Islet precursor cell (in vitro differentiated cells): ENCODE data around the gene ZAP70.
"Not testable (repeated sequence)": the region's sequence is repeated elsewhere in the genome, so short reads cannot be mapped to it uniquely, and the experiment has no call there.

Source experiments
- DNase-seq: peaks from one replicate; pipeline ENCODE4 v3.0.0-alpha.2; 2018

Gene ZAP70

DNA sequence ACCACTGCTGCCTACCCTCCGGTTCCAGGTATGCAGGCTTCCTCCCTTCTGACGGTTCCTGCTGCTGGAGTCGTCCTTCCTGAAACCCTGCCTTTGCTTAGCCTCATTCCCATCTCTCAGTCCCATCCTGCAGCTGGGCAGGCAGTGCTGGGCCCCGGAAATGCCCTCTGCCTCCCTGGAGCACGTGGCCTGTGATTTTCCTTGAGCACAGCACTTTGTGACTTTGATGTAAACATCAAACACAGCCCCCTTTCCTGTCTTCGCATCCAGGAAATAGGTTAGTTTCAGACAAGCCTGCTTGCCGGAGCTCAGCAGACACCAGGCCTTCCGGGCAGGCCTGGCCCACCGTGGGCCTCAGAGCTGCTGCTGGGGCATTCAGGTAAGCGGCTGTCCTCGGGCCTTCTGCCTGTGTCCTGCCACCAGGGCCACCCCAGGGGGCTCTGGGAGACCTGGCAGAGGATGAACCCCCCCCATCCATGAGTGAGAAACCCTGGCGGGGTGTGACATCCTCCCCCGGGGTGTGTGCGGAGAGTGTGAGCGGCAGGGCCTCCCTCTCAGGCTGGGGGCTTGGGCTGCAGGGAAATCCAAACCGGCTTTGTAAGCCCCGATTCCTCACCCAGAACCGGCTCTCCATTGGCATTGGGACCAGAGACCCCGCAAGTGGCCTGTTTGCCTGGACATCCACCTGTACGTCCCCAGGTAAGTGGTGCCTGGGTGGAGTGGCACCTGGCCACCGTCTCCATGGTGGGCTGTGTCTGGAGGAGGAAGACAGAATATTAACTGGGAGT is at the start of gene ZAP70:
Gene ZAP70, plus strand, starts transcription at position 281 of the 788 bp plus-strand sequence. CDS start 10,461 bp downstream, outside the sequence.
- DNase-seq, result no peak

DNA sequence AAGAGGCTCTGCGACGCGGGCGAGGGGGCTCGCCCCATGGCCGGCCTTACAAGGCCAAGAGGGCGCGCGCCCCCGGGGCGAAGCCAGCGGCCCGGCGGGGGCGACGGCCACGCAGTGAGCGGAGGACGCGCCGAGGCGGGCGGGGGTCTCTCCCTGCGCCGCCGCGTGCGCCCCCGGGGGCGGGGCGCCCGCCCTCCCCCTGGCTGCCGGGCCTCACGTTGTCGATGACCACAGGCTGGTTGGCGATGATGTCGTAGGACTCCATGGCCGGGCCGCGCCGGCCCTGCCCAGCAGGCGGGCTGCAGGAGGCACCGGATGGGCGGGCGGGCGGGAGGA is 49.8 kb upstream of the ZAP70 start:
- no peak for DNase-seq

DNA sequence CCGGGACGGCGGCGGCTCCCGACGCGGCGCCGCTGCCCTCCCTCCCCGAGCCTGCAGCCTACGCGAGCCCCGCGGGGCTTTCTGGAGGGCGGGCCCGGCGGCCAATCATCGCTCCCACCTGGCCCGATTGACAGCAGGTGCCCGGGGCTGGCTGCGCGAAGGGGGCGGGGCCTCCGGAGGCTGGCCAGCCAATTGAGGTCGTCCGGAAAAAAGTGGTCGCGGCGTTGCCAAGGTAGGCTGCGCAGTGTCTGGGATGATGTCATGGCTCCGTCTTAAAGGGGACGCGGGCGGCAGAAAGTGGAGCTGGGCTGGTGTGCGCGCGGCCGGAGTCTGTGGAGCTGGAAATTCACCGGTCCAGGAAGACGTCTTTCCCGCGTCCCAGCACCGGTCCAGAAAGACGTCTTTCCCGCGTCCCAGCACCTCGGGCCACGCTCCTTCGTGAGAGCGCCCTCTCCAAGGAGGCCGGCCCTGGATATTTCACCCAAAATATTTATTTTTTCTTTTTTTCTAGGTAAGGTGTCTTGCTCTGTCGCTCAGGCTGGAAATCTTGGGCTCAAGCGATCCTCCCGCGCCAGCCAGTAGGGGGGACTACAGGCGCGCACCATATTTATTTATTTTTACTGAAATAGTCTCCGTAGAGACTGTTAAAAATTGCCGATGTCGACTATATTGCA is 49.3 kb upstream of the ZAP70 start, which contains the start of gene ACTR1B:
Gene ACTR1B, minus strand, starts transcription at position 83 of the 674 bp plus-strand sequence. CDS start 154 bp downstream, outside the sequence.
- DNase-seq, result peak; percentile 99

DNA sequence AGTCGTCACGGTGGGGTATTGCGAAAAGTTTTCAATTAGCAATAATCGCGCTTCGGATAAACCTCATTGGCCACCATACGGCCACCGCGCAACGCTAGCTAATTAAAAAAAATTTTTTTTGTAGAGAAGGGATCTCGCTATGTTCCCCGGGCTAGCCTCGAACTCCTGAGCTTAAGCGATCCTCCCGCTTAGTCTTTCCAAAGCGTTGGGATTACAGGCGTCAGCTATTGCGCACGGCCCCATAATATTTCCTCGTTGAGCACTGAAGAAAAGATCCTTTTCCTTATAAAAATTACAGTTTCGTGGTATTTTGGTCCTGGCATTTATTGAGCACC is 48.8 kb upstream of the ZAP70 start:
- DNase-seq, result no peak

DNA sequence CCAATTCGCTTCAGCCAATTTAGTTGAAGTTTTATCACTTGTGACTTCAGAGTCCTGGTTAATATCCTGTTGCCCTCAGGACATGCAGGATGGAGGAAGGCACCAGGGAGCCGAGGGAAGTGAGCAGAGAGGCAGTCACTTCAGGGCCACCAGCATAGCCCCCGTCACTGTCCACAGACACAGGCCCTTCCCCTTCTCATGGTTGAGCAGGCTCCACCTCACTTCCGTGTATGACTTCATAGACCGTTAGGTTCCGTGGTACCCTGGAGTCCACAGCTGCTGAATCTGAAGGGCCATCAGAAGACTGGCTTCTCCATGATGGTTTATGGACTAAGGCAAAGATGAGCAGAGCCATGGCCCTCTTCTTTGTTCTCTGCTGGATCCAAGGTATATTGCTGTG is 43.9 kb upstream of the ZAP70 start, which contains the start of gene C2orf92:
Gene C2orf92, plus strand, starts transcription at position 266 of the 400 bp plus-strand sequence. Its CDS starts 76 bp downstream, at position 342.
- no peak for DNase-seq

DNA sequence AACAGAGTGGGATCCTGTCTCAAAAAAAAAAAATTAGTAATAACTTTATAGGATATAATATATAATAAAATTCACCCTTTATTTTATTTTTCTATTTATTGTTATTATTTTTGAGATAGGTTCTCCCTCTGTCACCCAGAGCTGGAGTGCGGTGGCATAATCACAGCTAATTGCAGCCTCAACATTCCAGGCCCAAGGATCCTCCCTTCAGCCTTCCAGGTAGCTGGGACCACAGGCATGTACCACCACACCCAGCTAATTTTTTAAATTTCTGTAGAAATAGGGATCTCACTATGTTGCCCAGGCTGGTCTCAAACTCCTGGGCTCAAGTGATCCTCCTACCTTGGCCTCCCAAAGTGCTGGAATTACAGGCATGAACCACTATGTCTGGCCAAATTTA is 42.9 kb upstream of the ZAP70 start:
- no peak for DNase-seq

DNA sequence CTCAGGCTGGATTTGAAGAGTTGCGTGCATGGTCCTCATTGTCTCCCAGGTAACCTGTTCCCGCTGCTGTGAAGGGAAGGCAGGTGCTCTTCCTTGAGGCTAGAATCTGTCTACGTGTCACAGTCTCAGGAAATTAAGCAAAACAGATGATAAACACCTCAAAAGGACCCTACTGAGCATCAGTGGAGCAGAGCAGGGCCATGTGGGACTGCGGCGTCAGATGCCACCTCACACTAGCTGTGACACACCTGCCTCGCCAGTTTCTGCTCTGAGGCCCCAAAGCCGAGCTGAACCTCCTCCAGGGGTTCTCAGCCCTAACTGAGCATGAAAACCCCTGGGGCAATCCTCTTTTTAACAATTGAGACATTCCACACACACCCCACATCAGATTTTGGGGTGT is 41.9 kb upstream of the ZAP70 start:
- no peak for DNase-seq

DNA sequence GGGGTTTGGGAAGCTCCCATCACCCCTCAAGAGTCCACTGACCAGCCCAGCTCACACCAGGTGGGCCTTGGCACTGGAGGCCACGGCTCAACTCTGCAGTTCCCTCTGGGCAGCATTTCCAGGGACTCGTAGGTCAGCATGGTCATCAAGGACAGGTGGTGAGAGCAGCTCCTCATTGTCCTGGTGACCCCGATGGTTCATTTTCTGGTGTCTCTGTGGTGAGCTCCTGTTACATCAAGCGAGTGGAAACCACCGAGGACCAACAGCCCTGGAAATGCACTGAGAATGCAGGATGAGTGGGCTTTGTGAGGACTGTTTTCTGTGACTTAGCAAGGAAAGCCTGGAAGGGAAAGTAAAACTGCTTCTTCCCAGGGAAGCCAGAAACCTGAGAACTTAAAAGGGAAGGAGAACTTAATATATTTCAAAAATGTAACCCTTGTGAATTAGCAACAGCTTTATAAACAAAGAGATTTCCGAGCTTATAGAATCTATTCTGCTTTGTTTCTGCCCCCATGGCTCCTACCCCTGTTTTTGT is 40.7 kb upstream of the ZAP70 start:
- not testable (repeated sequence) for DNase-seq

DNA sequence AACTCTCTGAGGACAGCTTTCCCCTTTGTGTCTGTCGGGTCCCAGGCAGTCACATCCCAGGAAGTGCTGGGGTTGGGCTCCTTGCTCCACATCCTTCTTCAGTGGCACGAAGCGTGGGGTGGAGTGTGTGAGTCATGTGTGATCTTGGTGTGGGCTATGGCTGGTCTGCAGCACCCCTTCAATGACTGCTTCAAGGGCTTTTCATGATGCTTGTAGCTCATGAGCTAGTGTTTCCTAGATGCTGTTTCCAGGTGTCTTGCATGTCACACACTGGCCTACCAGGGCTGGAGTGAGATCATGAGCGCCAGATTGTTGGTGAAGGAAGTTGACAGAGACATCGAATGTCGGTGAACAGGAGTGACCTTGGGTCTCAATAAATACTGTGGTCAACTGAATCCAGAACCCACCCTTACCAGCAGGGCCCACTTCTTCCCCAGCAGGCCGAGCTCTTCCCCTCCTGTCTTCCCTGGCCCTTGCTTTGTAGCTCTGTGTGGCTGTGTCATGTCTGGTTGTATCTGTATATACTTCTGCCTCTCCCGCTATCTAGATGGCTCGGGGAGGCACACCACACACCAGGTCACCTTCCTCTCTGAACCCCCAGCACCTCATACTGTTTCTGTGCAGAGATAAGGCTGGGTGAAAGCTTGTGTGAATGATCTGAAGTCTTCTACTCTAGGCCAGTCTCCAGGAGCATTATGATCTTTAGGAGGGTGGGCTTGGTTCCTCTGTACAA is 40.0 kb upstream of the ZAP70 start:
- no peak for DNase-seq

DNA sequence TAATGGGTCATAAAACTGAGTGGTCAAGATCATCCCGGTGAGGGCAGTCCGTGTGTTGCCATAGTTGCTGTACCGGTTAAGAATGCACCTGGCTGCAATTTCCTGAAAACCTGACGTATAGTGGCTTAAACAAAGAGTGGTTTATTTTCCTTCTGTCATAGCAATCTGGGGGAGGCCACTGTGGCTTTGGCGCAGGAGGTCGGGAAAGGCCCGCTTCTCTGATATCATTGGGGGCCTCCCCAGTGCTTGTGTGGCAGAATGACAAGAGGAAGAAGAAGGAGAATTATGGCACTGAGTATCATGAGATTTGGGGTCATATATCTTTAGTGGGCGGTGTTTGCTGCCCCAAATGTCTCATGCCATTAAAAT is 39.5 kb upstream of the ZAP70 start:
- DNase-seq, result no peak

DNA sequence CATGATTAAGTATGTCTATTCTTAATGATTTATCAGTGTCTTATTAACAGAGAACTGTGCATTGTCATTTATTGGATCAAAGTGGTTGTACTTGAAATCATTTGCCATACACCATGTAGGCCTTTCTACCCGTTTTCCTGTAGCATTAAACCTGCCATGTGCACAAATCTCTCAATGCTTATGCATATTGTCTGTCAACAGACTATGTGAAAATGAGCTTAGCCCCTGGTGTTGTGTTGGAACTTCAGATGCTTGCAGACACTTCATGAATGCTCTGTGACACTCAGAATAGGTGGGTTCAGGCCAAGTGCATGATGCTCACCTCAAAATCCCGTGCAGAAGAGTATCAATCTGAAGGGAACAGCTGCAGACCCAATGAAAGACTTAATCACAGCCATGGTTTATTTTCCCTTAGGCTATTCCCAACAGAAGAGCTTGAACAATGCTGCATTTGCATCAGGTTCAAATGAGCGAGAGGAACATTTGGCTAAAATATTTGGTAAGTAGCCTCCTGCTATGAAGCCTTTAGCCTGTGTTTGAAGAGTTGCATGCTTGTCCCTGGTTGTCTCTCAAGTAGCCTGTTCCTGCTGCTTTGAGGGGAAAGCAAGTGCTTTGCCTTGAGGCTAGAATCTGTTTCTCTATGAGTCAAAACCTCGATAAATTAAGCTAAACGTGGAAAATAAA is 37.8 kb upstream of the ZAP70 start:
- no peak for DNase-seq

DNA sequence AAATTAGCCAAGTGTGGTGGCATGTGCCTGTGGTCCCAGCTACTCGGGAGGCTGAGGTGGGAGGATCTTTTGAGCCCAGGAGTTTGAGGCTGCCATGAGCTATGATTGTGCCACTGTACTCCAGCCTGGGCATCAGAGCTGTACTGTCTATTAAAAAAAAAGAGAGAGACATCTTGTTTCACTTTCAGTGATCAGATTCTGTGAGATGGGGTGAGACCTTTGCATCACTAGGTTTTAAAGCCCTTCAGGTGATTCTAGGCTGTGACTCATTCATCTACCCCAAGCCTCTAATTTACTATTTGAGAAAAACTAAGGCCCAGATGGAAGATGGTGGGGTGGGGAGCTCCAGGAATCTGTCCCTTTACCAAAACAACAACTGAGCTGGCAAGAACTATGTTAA is 36.8 kb upstream of the ZAP70 start:
- no peak for DNase-seq

DNA sequence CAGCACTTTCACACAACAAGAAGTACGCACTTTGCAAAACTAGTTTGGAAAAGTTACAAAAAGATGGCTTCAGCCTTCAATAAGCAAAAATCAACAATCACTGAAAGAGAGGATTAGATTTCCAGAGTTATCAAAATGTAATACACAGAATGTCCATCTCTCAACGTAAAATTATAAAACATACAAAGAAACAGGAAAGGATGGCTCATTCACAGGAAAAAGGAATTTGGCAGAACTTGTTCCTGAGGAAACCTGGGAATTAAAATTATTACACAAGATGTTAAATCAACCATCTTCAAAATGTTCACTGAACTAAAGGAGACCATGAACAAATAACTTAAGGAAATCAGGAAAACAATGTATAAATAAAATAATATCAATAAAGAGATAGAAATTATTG is 35.9 kb upstream of the ZAP70 start:
- DNase-seq, result no peak

DNA sequence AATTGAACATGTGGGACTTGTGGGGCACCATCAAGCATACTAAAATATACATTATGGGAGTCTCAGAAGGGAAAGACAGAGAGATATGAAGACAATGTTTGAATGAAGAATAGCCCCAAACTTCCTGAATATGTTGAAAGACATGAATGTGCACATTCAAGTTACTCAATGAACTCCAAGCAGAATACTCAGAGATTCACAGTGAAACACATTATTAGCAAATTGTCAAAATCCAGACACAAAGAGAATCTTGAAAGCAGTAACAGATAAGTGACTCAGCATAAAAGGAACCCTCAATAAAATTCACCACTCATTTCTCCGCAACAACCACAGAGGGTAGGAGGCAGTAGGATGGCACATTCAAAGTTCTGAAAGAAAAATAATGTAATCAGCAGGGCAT is 35.1 kb upstream of the ZAP70 start:
- no peak for DNase-seq

DNA sequence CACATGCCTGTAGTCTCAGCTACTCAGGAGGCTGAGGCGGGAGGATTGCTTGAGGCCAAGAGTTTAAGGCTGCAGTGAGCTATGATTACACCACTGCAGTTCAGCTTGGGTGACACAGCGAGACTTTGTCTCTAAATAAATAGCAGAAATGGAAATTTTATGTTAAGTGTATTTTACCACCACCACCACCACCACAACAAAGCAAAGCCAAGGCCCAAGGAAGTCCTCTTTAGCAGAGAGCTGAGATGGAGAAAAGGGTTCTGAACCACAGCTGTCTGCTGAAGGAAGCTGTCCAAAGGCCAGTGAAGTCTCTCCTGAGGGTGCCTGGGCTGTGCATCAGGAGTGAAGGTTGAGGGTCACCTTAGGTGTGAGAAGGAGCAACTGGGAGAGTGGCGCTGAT is 26.1 kb upstream of the ZAP70 start:
- not testable (repeated sequence) for DNase-seq

DNA sequence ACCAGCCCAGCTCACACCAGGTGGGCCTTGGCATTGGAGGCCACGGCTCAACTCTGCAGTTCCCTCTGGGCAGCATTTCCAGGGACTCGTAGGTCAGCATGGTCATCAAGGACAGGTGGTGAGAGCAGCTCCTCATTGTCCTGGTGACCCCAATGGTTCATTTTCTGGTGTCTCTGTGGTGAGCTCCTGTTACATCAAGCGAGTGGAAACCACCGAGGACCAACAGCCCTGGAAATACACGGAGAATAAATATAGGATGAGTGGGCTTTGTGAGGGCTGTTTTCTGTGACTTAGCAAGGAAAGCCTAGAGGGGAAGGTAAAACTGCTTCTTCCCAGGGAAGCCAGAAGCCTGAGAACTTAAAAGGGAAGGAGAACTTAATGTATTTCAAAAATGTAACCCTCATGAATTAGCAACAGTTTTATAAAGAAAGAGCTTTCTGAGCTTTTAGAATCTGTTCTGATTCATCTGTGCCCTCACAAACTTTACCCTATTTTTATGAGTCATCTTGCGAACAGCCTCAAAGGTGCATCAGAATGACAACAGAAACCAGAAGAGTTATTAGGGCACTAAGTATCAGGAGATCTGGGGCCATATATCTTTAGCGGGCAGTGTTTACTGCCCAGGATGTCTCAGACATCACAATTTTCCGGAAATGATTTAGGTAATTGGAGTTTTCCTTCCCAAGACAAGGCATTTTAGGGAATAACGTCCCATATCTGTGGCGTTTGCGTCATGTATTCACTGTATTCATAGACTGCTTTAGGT is 25.1 kb upstream of the ZAP70 start:
- DNase-seq, result no peak

DNA sequence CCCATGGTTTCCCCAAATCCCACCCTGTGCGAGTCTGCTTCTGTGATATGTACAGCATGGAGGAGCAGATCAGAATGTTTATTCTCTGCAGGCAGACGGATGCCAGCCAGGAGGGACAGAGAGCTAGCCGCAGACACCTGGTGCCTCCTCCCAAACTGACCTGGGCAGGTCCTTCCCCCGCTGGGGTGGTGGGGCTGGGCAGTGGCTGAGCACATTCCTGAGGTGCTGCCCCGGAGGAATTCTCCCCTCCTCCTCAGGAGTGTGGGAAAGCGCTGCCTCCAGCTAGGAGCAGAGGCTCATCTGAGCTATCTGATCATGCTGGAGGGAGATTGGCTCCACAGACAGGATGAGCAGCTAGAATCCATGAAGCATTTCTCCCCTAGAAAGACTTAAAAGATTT is 22.2 kb upstream of the ZAP70 start:
- peak; percentile 91 for DNase-seq

DNA sequence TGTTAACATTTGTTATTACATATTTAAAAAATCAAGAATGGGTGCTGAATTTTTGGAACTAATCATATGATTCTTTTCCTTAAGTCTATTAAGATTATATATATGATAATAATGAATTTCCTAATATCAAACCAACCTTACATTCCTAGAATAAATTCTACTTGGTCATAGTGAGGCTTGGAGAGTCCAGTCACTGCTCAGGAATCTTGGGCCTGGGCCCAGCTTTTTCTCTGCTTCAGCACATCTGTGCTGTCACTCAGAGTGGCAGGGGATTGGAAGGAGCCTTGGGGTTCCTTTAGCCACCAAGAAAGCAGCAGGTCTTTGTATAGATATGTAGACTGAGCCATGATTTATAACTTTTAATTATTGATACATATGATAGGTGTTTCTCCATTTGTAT is 19.9 kb upstream of the ZAP70 start:
- DNase-seq, result no peak

DNA sequence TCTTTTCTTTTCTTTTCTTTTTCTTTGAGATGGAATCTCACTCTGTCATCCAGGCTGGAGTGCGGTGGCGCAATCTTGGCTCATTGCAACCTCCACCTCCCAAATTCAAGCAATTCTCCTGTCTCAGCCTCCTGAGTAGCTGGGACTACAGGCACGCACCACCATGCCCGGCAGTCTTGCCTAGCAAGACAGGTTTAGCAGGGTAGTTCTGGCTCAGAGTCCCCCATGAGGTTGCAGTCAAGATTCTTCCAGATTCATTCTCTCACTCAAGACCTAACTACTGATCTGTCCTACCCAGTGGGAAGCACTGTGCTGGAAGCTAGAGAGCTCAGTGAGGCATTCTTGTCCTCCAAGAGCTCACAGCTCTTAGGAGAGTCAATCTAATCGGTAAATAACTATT is 17.6 kb upstream of the ZAP70 start:
- DNase-seq, result peak; percentile 52

DNA sequence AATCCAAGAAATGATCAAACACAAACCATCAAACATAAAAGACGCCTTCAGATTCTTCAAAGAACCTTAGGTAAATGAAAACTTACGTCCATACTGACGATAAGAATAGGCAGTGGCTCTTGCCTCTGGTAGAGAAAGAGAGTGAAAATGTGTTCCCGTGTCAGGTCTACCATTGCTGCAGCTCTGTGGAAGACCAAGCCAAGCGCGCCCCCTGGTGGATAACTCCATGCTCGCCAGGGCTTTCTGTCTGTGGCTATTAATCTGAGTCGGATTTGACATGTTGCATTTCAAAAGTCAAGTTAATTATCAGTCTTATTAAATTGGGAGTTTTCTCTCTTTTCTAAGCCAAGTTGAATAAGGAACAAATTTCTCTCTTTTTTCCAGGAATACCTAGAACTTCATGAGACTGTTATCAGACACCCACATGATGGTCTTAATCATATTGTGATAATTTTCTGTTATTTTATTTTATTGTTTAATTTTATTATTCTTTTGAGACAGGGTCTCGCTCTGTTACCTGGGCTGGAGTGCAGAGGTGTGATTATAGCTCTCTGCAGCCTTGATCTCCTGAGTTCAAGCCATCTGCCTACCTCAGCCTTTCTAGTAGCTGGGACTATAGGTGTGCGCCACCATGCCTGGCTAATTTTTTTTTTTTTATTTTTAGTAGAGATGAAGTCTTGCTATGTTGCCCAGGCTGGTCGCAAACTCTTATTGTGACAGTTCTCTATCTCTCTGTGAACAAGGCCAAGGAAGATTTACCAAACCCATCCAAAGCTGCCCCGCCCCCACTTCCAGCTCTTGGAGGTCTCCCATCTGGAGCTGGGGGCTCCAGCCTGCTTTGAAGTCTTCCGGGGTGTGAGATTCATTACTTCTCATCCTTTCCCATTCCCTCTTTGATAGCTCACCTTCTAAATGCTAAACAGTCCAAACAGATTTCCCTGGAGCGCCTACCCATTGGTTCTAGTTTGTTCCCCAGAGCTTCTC is 15.8 kb upstream of the ZAP70 start:
- peak; percentile 87 for DNase-seq

DNA sequence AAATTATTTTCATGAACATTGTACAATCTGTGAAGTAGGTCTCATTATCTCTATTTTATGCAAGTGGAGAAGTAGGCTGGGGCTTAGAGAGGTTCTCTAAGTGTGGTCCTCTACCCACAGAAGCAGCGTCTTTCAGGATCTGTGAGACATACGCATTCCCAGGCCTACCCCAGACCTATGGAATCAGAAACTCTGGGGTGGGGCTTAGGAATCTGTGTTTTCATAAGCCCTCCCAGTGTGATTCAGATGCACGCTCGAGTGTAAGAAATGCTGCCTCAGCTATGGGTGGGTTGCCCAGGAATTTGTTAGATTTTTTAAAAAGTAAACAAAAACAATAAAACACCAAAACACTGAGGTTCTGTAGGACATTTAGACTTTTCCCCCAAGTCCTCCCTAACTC is 14.8 kb upstream of the ZAP70 start:
- peak; percentile 59 for DNase-seq
